Measurements from ENCODE around the gene CAMK2A. TPM values are rescaled to one million over a fixed set of nuclear protein-coding genes. Genes with fewer than 3 reads are reported as not detected.

CAMK2A gene
- total and polyA plus RNA-seq, 2 of the 4 experiments (the other 2 are of a cell fraction) = 0.18 to 0.19 TPM

DNA sequence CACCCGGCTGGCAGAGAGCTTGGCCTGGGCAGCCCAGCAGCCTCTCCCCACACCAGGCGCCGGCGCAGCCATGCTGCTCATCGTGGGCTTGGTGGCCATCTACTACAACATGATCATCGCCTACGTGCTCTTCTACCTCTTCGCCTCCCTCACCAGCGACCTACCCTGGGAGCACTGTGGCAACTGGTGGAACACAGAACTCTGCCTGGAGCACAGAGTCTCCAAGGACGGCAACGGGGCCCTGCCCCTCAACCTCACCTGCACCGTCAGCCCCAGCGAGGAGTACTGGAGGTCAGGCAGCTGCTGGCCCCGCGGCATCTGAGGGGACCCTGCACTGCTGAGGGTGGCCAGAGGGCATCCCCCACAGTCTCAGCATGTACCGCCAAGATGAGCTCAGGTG is 92.6 kb downstream of the CAMK2A start:
- no TSS peak for BruUV-seq (replicated peaks)
- dilution Hi-C loops (cut with HindIII; ENCODE audit: low sequenced_read_pairs, unreplicated experiment) (no loop called here), intact Hi-C loops (cut with micrococcal nuclease) (no loop called here), in situ Hi-C loops (cut with MboI; ENCODE audit: low sequenced_read_pairs) (no loop called here)
- no peaks in the 10 kb centered on the region for H3K4me1 ChIP-seq (ENCODE audit: control insufficient read depth, insufficient read depth, low read length)
- no peak overlapping the region for H3K4ac ChIP-seq (ENCODE audit: low read depth, low read length)
- no peak overlapping the region for H2BK15ac ChIP-seq (ENCODE audit: low read depth, low read length)
- H3K79me1 ChIP-seq (ENCODE audit: low read depth in 1 of 2, low read length in 2 of 2) = no peaks in the 10 kb centered on the region
- H2BK20ac ChIP-seq (ENCODE audit: low read depth, low read length) = no peak overlapping the region
- no peak overlapping the region for H3K18ac ChIP-seq (ENCODE audit: low read depth, low read length)
- no peak overlapping the region for H4K5ac ChIP-seq (ENCODE audit: low read depth, low read length)
- H2AFZ ChIP-seq (replicated peaks; ENCODE audit: low read length, poor library complexity) = no peak overlapping the region
- H3K9me1 ChIP-seq (ENCODE audit: insufficient read depth, low read length) = no peaks in the 10 kb centered on the region
- no peak overlapping the region for H3K9ac ChIP-seq (ENCODE audit: low read depth, low read length)
- H4K20me1 ChIP-seq (ENCODE audit: insufficient read depth, low read length) = no peaks in the 10 kb centered on the region
- H3K14ac ChIP-seq (replicated peaks; ENCODE audit: low read depth, low read length) = no peak overlapping the region
- no peak overlapping the region for H3K4me3 ChIP-seq (ENCODE audit: insufficient read depth, low read depth, low read length)
- H3K36me3 ChIP-seq (ENCODE audit: control insufficient read depth, insufficient read depth, low read length) = no peaks in the 10 kb centered on the region
- no peak overlapping the region for H2BK5ac ChIP-seq (ENCODE audit: low read depth, low read length, poor library complexity, severe bottlenecking)
- H4K91ac ChIP-seq (ENCODE audit: insufficient read depth, low read depth, low read length) = no peak overlapping the region
- DNase-seq (no peak), ATAC-seq (ENCODE audit: low read depth) (no peak)
- no peak overlapping the region for H2AK9ac ChIP-seq (replicated peaks; ENCODE audit: low read depth, low read length, poor library complexity)
- no peak overlapping the region for H2BK120ac ChIP-seq (ENCODE audit: low read depth, low read length)
- H3K27me3 ChIP-seq (ENCODE audit: control insufficient read depth, insufficient read depth, low read length) = peaks cover 71% of the 10 kb centered on the region
- H3K56ac ChIP-seq (ENCODE audit: extremely low read depth, insufficient read depth, low read length) = no peak overlapping the region
- H3K27ac ChIP-seq (ENCODE audit: insufficient read depth, low read length) = no peak overlapping the region
- peaks cover 2% of the 10 kb centered on the region; the same call in 1 of the 2 replicates for H3K9me3 ChIP-seq (ENCODE audit: control insufficient read depth, insufficient read depth, low read length)
- CTCF ChIA-PET = no interaction called here
- H4K8ac ChIP-seq (ENCODE audit: low read depth in 2 of 2, low read length in 2 of 2) = no peak overlapping the region
- no peak overlapping the region for H2AK5ac ChIP-seq (ENCODE audit: low read depth, low read length)
- WGBS, 2 experiments (ENCODE audit: extremely low coverage in 2 of 2, insufficient read length in 1 of 2) = 47% methylated on average over 3 of the region's 16 CpGs; no CpG with 5 or more reads in 1 of the 2 experiments
- H3K23ac ChIP-seq (ENCODE audit: low read depth, low read length) = no peak overlapping the region
- H3K4me2 ChIP-seq (ENCODE audit: low read depth, low read length) = no peak overlapping the region
- TF ChIP-seq FOS (IDR thresholded peaks at IDR 0.05; ENCODE audit: low read depth, low read length) (no peak), MXI1 (IDR thresholded peaks at IDR 0.05; ENCODE audit: borderline replicate concordance, low read depth, low read length) (no peak), RFX5 (IDR thresholded peaks at IDR 0.05; ENCODE audit: low read depth, low read length) (no peak), MAZ (IDR thresholded peaks at IDR 0.05; ENCODE audit: borderline replicate concordance, low read depth, low read length) (no peak), CHD1 (IDR thresholded peaks at IDR 0.05; ENCODE audit: low read depth, low read length) (no peak), SMC3 (IDR thresholded peaks at IDR 0.05; ENCODE audit: low read depth, low read length) (no peak), RAD21 (IDR thresholded peaks at IDR 0.05; ENCODE audit: low read length) (no peak), BHLHE40 (IDR thresholded peaks at IDR 0.05; ENCODE audit: low read depth, low read length) (no peak)
- TF ChIP-seq, protein P1, sequence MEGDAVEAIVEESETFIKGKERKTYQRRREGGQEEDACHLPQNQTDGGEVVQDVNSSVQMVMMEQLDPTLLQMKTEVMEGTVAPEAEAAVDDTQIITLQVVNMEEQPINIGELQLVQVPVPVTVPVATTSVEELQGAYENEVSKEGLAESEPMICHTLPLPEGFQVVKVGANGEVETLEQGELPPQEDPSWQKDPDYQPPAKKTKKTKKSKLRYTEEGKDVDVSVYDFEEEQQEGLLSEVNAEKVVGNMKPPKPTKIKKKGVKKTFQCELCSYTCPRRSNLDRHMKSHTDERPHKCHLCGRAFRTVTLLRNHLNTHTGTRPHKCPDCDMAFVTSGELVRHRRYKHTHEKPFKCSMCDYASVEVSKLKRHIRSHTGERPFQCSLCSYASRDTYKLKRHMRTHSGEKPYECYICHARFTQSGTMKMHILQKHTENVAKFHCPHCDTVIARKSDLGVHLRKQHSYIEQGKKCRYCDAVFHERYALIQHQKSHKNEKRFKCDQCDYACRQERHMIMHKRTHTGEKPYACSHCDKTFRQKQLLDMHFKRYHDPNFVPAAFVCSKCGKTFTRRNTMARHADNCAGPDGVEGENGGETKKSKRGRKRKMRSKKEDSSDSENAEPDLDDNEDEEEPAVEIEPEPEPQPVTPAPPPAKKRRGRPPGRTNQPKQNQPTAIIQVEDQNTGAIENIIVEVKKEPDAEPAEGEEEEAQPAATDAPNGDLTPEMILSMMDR (conservative IDR thresholded peaks at IDR 0.05; ENCODE audit: low read depth, low read length) = no peak
- POLR2A ChIA-PET (ENCODE audit: unreplicated experiment) = no interaction called here

Measured in IMR-90 (cell line).